Stimulated activated CD8-positive, alpha-beta memory T cell treated with anti-CD3 and anti-CD28 coated beads, Interleukin-15, amount 100 ng/mL, for 48 hours (primary cell): ENCODE results near the gene TAX1BP3.
A peak's percentile ranks its signal among the peaks of the same experiment; 100 is the strongest.
"Not testable (repeated sequence)": the region's sequence is repeated elsewhere in the genome, so short reads cannot be mapped to it uniquely, and the experiment has no call there.

ENCODE experiments used
- DNase-seq, 2 donors: peaks; one replicate each; pipeline ENCODE4 v3.0.0-alpha.2; 2020; ENCODE audit warnings: low read depth in 2 of 2

TAX1BP3 gene, protein sequence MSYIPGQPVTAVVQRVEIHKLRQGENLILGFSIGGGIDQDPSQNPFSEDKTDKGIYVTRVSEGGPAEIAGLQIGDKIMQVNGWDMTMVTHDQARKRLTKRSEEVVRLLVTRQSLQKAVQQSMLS

DNA sequence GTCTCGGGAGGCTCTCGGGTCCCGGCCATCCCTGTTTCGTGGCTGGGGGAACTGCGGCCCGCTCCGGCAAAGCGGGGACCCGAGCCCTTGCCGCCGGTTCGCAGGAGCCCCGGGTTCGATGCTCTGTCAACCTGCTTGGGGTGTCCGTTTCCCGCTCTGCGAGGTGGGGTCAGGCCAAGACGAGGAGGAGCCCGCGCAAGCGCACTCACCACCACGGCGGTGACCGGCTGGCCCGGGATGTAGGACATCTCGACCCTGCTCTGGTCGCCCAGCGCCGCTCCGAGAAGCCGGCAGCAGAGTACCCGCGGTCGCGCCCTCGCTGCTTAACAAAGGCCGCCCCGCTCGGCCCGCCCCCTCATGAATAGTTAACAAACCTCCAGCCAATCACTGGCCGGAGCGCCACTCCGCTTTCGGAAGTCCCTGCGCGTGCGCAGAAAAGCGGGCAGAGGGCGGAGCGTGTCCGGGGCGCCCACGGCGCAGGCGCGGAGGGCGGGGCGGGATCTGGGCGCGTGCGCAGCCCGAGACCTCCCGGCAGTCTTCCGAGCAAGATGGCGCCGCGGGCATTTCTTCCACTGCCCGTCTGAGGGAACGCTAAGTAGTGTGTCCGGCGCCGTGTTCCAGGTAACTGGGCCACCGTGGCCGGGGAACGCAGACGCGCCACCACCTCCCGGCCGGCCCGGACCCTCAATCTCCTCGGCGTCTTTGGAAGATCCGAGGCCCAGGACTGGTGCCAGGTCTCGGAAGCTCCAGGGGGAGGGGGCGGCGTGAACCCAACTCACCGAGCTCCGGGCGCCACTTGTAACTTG is at the start of gene TAX1BP3, which contains the start of gene EMC6:
Gene TAX1BP3, minus strand, starts transcription at position 300 of the 806 bp plus-strand sequence. Its CDS starts 52 bp downstream, at position 248.
Gene EMC6, plus strand, starts transcription at position 534 of the 806 bp plus-strand sequence. CDS start 335 bp downstream, outside the sequence.
- DNase-seq = peak; percentile 99

DNA sequence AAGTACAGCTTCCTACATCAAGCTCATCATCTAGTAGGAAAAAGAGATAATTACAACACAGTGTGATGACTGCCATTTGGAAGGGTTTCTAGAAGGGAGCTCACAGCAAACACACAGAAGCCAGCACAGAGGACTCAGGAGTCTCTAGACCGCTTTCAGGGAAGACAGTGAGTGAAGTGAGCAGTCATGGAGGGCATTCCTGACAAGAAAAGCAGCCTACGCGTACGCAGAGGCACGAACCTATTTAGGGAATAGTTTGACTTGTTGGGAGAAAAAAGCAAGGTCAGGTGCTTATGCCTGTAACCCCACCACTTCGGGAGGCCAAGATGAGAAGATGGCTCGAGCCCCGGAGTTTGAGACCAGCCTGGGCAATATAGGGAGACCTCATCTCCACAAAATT is 46.9 kb upstream of the TAX1BP3 start:
- DNase-seq = no peak

DNA sequence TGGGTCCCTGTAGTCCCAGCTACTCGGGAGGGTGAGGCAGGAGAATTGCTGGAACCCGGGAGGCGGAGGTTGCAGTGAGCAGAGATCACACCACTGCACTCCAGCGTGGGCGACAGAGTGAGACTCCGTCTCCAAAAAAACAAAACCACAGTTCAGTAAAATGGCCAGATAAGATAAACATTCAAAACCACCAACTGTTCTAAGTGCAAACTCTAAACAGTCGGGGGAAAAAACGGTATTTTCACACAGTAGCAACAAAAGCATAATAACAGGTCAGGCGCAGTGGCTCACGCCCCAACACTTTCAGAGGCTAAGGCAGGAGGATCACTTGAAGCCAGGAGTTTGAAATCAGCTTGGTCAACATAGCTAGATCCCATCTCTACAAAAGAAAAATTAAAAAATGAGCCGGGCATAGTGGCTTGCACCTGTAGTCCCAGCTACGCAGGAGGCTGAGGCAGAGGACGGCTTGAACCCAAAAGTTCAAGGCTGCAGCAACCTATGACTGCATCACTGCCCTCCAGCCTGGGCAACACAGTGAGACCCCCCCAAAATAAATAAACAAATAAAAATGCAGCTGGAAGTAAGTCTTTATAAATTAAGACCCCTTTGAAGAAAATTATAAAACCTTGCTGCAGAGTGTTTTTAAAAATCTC is 44.6 kb upstream of the TAX1BP3 start:
- peak in 1 of 2 donors; percentile 32 for DNase-seq

DNA sequence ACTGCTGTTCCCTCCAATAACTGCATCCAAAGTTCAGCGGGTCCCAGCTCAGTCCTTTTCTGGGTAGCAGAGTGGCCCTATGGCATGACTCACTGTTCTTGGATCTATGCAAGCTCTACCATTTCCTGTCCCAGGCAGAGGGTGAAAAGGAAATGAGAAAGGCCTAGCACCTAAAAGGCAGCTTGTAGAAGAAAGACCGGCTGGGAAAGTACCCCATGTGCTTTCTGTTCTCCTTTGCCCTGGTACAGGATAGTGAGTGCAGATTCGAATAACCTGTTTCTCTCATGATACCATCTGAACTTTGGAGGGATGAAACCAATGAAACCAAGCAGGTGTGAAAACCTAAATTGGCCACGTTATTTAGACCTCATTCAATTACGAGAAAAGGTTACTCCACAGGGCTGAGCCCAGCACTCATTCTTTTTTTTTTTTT is 42.6 kb upstream of the TAX1BP3 start:
- peak; percentile 64 to 67 for DNase-seq

DNA sequence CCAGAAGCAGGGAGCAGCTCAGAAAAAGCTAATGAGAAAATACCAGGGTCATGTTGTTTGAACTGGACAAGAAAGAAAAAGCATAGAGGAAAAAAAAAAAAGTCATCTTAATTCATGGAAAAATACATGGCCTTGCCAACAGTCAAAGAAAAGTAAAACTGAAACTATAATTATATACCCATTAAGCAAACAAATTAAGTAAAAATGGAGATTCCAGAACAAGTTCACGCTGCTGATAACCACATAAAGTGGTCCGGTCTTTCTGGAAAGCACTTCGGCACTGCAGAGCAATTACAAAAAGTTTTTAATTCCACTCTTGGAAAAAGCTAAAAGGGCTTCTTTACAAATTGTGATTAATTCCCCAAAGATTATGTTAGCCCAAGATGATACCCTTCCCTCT is 40.0 kb upstream of the TAX1BP3 start:
- no peak for DNase-seq

GRCh38 chr17:3705718-3705984 is 37.3 kb upstream of the TAX1BP3 start:
- not testable (repeated sequence) for DNase-seq

DNA sequence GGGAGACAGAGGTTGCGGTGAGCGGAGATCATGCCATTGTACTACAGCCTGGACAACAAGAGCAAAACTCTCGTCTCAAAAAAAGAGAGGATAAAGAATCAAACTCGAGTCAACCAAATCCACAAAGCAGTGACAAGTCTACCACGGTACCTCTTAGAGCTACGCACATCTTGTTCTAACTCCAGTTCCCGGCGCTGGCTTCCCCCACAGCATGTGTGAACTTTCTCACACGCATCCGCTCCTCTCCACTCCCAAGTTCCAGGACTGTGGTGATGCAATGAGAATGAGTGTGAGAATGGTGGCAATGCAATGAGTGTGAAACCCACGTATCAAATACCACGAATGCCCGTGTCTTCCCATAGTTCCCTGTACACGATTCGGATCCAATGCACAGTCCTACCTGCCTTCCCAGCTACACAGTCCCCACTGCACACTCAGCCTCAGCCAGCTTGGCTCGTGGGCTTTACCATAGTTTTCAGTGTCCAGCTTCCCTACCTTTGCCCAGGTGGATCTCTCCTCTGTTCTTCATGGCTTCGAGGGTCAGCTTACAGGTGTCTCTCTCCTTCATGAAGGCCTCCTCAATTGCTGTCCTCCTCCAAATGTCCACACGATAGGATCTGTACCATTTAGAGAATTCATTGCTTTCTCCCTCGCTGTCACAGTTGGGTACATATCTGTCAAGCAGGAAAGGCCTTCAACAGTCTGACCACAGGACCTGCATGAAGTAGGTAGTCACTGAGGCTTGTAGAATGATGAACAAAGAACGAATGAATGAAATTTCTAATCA is 36.7 kb upstream of the TAX1BP3 start:
- no peak for DNase-seq

DNA sequence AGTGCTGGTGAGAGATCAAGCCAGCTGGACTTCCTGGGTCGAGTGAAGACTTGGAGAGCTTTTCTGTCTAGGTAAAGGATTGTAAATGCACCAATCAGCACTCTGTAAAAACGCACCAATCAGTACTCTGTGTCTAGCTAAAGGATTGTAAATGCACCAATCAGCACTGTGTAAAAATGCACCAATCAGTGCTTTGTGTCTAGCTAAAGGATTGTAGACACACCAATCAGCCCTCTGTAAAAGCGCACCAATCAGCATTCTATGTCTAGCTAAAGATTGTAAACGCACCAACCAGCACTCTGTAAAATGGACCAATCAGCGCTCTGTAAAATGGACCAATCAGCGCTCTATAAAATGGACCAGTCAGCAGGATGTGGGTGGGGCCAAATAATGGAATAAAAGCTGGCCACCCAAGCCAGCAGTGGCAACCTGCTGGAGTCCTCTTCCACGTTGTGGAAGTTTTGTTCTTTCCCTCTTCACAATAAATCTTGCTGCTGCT is 33.7 kb upstream of the TAX1BP3 start:
- DNase-seq = not testable (repeated sequence)

DNA sequence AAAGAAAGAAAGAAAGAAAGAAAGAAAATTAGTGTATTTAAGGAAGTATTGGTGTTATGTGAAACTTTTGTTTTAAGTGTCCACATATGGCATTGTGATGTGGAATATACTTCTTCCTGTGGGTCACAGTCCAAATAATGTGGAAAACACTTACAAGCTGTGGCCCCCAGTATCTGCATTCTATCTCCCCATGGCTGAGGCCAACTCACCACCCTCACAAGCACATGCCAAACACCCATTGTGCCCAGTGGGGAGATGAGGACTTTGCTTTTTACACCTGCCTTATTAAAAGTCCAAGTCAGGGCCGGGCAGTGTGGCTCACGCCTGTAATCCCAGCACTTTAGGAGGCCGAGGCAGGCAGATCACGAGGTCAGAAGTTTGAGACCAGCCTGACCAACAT is 31.6 kb upstream of the TAX1BP3 start:
- DNase-seq = no peak

GRCh38 chr17:3698139-3698538 is 29.8 kb upstream of the TAX1BP3 start:
- DNase-seq = no peak

DNA sequence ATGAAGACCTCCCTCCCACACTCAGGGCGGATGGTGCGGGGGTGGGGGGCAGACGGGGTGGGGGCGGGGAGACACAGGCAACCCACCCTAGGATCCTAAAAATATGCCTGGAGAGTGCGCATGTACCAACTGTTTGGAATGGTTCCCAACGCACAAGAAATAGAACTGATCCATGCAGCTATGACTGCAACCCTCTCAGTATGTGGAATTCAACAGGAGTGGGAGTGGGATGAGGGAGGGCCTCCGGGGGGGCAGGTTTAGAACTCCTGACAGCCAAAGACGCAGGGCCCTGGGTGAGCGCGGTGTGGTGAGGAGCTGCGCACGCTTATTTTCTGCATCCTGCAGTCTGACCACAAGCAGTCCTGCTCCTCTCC is 28.7 kb upstream of the TAX1BP3 start:
- DNase-seq = no peak

- peak; percentile 13 to 32 for DNase-seq
These were observed 27.5 kb upstream of the TAX1BP3 start, which contains the start of gene P2RX5 for GRCh38 chr17:3695723-3696411. Gene P2RX5, minus strand, starts transcription at chr17:3696155. Its CDS starts 150 bp downstream, at chr17:3696005.

DNA sequence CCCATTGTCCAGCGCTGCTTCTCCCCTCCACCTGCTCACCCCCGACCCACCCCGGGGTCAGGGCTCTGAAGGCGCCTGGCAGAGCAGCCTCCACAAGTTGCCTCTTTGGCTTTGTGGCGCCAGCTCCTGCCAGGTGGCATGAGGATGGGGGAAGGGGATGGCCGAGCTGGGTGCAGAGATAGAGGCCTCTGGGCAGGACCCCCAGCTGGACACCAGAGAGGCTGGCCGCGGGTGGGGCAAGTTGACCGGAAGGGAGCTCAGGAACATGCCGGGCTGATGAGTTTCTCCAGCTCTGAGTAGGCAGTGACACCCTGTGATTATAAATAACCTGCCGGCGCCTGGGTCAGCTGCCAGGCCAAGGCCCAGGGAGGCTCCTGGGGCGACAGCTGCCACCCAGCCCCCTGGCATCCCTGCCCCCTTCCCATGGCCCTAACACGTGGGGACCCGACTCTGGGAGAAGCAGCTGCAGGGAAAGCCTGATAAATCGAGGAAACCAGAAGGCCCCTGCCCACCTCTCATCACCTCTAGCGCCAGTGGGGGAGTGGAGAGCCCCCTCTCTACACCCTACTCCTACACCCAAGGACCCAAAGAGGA is 26.8 kb upstream of the TAX1BP3 start:
- no peak for DNase-seq

DNA sequence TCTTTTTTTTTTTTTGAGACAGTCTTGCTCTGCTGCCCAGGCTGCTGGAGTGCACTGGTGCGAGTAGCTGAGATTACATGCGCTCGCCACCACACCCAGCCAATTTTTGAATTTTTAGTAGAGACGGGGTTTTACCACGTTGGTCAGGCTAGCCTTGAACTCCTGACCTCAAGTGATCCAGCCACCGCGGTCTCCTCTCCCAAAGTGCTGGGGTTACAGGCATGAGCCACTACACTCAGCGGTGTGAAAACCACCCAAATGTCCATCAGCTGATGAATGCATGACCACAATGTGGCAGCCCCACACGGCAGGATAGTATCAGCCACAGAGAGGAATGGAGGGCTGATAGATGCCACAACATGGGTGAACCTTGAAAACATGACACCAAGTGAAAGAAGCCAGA is 25.5 kb upstream of the TAX1BP3 start:
- peak; percentile 53 to 70 for DNase-seq

DNA sequence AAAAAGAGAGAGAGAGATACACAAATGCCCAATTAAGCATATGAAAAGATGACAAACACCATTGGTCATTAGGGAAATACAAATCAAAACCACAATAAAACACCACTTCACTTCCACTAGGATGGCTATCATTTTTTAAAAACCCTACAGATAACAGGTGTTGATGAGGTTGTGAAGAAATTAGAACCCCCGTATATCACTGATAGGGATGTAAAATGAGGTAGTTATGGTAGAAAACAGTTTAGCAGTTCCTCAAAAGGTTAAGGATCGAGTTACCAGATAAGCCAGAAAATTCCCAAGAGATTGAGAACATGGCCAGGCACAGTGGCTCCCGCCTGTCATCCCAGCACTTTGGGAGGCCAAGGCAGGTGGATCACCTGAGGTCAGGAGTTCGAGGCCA is 24.8 kb upstream of the TAX1BP3 start:
- DNase-seq = no peak

DNA sequence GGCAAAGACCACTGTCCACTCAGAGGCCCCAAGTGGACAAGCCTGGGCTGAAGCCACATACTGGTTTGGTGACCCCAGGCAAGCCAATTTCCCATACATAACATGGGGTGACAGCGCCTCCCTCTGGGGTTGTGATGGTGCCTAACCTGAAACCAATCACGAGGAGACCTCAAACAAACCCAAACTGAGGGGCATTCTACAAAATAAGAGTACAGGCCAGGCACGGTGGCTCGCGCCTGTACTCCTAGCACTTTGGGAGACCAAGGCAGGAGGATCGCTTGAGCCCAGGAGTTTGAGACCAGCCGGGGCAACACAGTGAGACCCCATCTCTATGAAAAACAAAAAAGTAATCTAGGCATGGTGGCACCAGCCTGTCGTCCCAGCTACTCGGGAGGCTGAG is 24.0 kb upstream of the TAX1BP3 start:
- DNase-seq = no peak

DNA sequence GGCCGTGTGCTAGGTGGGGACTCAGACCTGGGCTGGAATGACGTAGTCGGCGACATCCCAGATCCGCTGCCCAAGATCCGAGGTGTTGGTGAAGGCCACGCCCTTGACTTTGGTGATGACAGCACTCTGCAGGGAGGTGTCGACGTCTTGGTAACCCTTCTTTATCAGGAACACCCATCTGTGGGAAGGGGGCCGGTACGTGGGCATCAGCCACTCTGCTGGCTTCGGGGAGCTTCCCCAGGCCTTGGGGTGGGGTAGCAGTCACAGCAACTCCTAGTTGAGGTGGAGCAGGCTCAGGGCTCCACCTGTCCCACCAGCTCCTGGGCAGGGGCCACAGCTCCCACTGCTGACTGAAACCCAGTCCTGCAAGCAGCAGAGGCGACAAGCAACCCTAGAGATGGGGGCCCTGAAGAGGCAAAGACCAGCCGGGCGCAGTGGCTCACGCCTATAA is 23.3 kb upstream of the TAX1BP3 start:
- no peak for DNase-seq

- DNase-seq = no peak
These were observed 21.8 kb upstream of the TAX1BP3 start for GRCh38 chr17:3690094-3690715.

- no peak for DNase-seq
These were observed 21.1 kb upstream of the TAX1BP3 start for GRCh38 chr17:3689262-3690093.
